HFFc6 (cell line): ENCODE data around the gene ZNF79. TPM values are rescaled to one million over a fixed set of nuclear protein-coding genes. Genes with fewer than 3 reads are reported as not detected.
A peak's percentile ranks its signal among the peaks of the same experiment; 100 is the strongest.

Experiments
- DNase-seq: peaks from one replicate; pipeline ENCODE4 v3.0.0-alpha.2; 2018
- H3K27ac Mint-ChIP-seq: 2 replicates; pipeline ENCODE4 v1.8.0; 2020; ENCODE audit warnings: mild to moderate bottlenecking, mixed read lengths
- H3K27me3 Mint-ChIP-seq: 2 replicates; pipeline ENCODE4 v1.8.0; 2021; ENCODE audit warnings: mild to moderate bottlenecking, moderate library complexity, mixed read lengths; ENCODE audit not compliant: insufficient read depth
- H3K36me3 Mint-ChIP-seq: 2 replicates; pipeline ENCODE4 v1.8.0; 2021; ENCODE audit warnings: low read depth, mixed read lengths
- H3K4me1 Mint-ChIP-seq: 2 replicates; pipeline ENCODE4 v1.8.0; 2020; ENCODE audit warnings: low read depth, mixed read lengths
- H3K4me3 Mint-ChIP-seq: 2 replicates; pipeline ENCODE4 v1.8.0; 2020; ENCODE audit warnings: mild to moderate bottlenecking, moderate library complexity, mixed read lengths
- H3K9me3 Mint-ChIP-seq: 2 replicates; pipeline ENCODE4 v1.8.0; 2020; ENCODE audit warnings: mild to moderate bottlenecking, mixed read lengths
- total RNA-seq, 6 experiments: library from RNA; stranded (reverse); fragmentation: NEBNext Ultra II Directional; extraction: Animal tissue kit (Norgen Biotek cat#: 25700); gene quantifications; 2 replicates in 1 of 6; 3 replicates in 5 of 6; pipeline ENCODE4 v1.2.3, GENCODE V29; 2021
- TF ChIP-seq, protein P1 (sequence below): fragments of 200-600 bp; sonication (generic); IDR thresholded peaks from 2 replicates; pipeline ENCODE4 v1.5.0; 2021; ENCODE audit warnings: antibody characterized with exemption, mild to moderate bottlenecking

ZNF79 gene
- total RNA-seq, 6 experiments from 2014 or later = 6.7 to 8.5 (median 7.6) TPM

GRCh38 chr9:127398715-127399400 lies 25.3 kb upstream of the ZNF79 start:
- TF ChIP-seq, protein P1, sequence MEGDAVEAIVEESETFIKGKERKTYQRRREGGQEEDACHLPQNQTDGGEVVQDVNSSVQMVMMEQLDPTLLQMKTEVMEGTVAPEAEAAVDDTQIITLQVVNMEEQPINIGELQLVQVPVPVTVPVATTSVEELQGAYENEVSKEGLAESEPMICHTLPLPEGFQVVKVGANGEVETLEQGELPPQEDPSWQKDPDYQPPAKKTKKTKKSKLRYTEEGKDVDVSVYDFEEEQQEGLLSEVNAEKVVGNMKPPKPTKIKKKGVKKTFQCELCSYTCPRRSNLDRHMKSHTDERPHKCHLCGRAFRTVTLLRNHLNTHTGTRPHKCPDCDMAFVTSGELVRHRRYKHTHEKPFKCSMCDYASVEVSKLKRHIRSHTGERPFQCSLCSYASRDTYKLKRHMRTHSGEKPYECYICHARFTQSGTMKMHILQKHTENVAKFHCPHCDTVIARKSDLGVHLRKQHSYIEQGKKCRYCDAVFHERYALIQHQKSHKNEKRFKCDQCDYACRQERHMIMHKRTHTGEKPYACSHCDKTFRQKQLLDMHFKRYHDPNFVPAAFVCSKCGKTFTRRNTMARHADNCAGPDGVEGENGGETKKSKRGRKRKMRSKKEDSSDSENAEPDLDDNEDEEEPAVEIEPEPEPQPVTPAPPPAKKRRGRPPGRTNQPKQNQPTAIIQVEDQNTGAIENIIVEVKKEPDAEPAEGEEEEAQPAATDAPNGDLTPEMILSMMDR = no peak
- DNase-seq = no peak
- no peak overlapping the region for H3K27ac Mint-ChIP-seq
- H3K36me3 Mint-ChIP-seq = no peaks in the 10 kb centered on the region
- H3K4me3 Mint-ChIP-seq = peak overlapping the region; percentile 83
- H3K4me1 Mint-ChIP-seq = peaks cover 20% of the 10 kb centered on the region
- no peaks in the 10 kb centered on the region for H3K9me3 Mint-ChIP-seq
- H3K27me3 Mint-ChIP-seq = no peaks in the 10 kb centered on the region; the same call in 1 of the 2 replicates

DNA sequence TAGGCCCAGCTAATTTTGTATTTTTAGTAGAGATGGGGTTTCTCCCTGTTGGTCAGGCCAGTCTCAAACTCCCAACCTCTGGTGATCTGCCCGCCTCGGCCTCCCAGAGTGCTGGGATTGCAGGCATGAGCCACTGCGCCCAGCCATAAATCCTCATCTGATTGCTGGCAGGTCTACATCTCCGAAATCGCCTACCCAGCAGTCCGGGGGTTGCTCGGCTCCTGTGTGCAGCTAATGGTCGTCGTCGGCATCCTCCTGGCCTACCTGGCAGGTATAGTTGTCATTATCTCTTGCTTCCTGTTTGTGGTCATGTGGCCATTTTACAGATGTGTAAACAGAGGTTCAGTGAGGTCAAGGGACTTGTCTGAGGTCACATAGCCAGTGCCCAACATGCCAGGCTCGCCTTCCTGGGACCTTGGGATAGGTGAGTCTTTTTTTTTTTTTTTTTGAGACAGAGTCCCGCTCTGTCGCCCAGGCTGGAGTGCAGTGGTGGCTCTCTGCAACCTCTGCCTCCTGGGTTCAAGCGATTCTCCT lies 24.4 kb upstream of the ZNF79 start:
- no peak overlapping the region for H3K27ac Mint-ChIP-seq
- no peaks in the 10 kb centered on the region for H3K36me3 Mint-ChIP-seq
- H3K9me3 Mint-ChIP-seq = no peaks in the 10 kb centered on the region
- peaks cover 18% of the 10 kb centered on the region for H3K4me1 Mint-ChIP-seq
- no peak overlapping the region for H3K4me3 Mint-ChIP-seq
- DNase-seq = no peak
- no peaks in the 10 kb centered on the region; the same call in 1 of the 2 replicates for H3K27me3 Mint-ChIP-seq
- TF ChIP-seq, protein P1 = no peak

DNA sequence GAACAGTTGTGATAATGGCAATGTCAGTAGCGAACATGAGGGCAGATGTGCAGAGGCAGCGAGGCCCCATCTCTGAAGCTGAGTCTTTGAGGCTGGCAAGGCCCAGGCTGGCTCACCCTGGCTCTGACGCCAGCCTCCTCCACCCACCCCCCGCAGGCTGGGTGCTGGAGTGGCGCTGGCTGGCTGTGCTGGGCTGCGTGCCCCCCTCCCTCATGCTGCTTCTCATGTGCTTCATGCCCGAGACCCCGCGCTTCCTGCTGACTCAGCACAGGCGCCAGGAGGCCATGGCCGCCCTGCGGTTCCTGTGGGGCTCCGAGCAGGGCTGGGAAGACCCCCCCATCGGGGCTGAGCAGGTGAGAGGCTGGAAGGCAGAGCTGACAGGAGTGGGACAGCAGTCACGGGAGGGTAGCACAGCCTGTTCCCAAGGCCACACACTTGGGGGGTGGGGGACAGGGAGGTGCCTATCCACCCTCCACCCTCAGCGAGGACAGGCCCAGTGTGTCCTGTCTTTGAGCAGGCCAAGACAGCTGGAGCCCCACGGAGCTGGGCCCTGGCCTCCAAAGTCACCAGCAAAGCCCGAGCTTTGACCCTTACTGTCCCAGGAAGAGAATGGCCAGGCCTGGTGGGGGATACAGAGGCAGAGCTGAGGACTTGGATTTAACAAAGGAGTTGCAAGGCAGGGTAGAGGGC lies 21.6 kb upstream of the ZNF79 start:
- no peaks in the 10 kb centered on the region for H3K27me3 Mint-ChIP-seq
- no peaks in the 10 kb centered on the region for H3K9me3 Mint-ChIP-seq
- DNase-seq = no peak
- H3K27ac Mint-ChIP-seq = no peak overlapping the region
- TF ChIP-seq, protein P1 = no peak
- no peak overlapping the region for H3K4me3 Mint-ChIP-seq
- 0 out of 2 replicates have a peak, but pooled peaks cover 4% of the 10 kb centered on the region for H3K4me1 Mint-ChIP-seq
- H3K36me3 Mint-ChIP-seq = no peaks in the 10 kb centered on the region

DNA sequence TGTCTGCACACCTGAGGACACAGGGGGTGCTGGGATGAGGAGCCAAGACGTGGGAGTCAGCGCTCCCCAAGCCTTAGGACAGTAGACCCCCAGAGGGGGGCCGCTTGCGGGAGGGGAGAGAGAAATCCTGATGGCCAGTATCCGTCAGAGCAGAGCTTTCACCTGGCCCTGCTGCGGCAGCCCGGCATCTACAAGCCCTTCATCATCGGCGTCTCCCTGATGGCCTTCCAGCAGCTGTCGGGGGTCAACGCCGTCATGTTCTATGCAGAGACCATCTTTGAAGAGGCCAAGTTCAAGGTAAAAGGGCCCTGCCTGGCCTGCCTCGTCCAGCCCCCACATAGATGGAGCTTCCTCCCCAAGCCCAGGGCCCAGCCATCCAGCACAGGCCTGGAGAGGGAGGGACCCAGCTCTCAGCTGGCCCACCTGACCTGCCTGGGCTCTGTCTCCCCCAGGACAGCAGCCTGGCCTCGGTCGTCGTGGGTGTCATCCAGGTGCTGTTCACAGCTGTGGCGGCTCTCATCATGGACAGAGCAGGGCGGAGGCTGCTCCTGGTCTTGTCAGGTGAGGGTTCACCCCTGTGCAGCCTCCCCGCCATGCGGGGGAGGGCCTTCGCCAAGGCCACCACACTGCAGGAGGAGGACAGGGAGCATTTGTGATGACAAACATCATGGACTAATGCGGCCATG lies 20.5 kb upstream of the ZNF79 start:
- DNase-seq = no peak
- H3K36me3 Mint-ChIP-seq = no peaks in the 10 kb centered on the region
- TF ChIP-seq, protein P1 = no peak
- H3K27me3 Mint-ChIP-seq = no peaks in the 10 kb centered on the region
- no peaks in the 10 kb centered on the region for H3K9me3 Mint-ChIP-seq
- no peak overlapping the region for H3K4me3 Mint-ChIP-seq
- H3K27ac Mint-ChIP-seq = no peak overlapping the region
- no peaks in the 10 kb centered on the region for H3K4me1 Mint-ChIP-seq

DNA sequence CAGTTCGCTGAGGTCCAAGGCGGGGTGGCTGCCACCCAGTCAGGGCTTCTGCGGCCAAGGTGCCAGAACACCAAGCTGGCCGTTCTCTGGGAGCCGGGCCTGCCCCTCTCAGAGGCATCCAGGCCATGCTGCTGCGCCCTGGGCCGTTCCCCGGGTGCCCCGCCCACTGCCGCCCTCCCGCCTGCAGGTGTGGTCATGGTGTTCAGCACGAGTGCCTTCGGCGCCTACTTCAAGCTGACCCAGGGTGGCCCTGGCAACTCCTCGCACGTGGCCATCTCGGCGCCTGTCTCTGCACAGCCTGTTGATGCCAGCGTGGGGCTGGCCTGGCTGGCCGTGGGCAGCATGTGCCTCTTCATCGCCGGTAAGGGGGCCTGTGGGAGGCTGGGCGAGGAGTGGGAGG lies 19.6 kb upstream of the ZNF79 start:
- no peak overlapping the region for H3K27ac Mint-ChIP-seq
- no peaks in the 10 kb centered on the region for H3K27me3 Mint-ChIP-seq
- H3K9me3 Mint-ChIP-seq = no peaks in the 10 kb centered on the region
- no peak overlapping the region for H3K4me3 Mint-ChIP-seq
- TF ChIP-seq, protein P1 = no peak
- H3K36me3 Mint-ChIP-seq = no peaks in the 10 kb centered on the region
- H3K4me1 Mint-ChIP-seq = no peaks in the 10 kb centered on the region
- no peak for DNase-seq
